Naive thymus-derived CD4-positive, alpha-beta T cell (primary cell): Measurements from ENCODE around the gene WNT7B. TPM values are rescaled to one million over a fixed set of nuclear protein-coding genes. Genes with fewer than 3 reads are reported as not detected.
A peak's percentile ranks its signal among the peaks of the same experiment; 100 is the strongest.

Experiments used
- ATAC-seq: fragments of 150-1000 bp; cut with Tn5 transposase; 2 replicates; pipeline ENCODE4 v1.10.0; 2021; ENCODE audit warnings: mild to moderate bottlenecking, moderate library complexity
- CTCF ChIA-PET: fragments of 350-600 bp; sonication (Branson Sonifier 250); formaldehyde crosslinking; loops from one replicate; lab custom pipeline; 2021; ENCODE audit warnings: antibody characterized with exemption; lab: Charles Lee
- POLR2A ChIA-PET: fragments of 350-600 bp; sonication (Branson Sonifier 250); formaldehyde crosslinking; loops from one replicate; lab custom pipeline; 2021; ENCODE audit warnings: antibody characterized with exemption, inconsistent platforms; lab: Charles Lee
- DNase-seq, 9 donors: peaks; one replicate each; pipeline versions ENCODE4 v3.0.0 to v3.0.0-alpha.2; 2020 to 2022; ENCODE audit warnings: mixed read lengths in 1 of 9
- H3K27ac ChIP-seq: one replicate; pipeline ENCODE4 v1.7.0; 2013; ENCODE audit warnings: mild to moderate bottlenecking, low read depth, low read length, moderate library complexity
- H3K27me3 ChIP-seq, 2 donors: one replicate each; pipeline ENCODE4 v1.7.0; 2013; ENCODE audit warnings: low read length in 2 of 2, mild to moderate bottlenecking in 2 of 2, moderate library complexity in 2 of 2; ENCODE audit not compliant: control insufficient read depth in 2 of 2, insufficient read depth in 2 of 2
- H3K36me3 ChIP-seq, 3 experiments: 1 replicate in 2 of 3; 2 replicates in 1 of 3; pipeline ENCODE4 v1.7.0; 2013; ENCODE audit warnings: low read length in 3 of 3, mild to moderate bottlenecking in 3 of 3, moderate library complexity in 1 of 3; ENCODE audit not compliant: insufficient read depth in 3 of 3, control insufficient read depth in 2 of 3
- H3K4me1 ChIP-seq, 2 donors: one replicate each; pipeline ENCODE4 v1.7.0; 2013; ENCODE audit warnings: low read length in 2 of 2, mild to moderate bottlenecking in 2 of 2, moderate library complexity in 1 of 2; ENCODE audit not compliant: control insufficient read depth in 2 of 2, insufficient read depth in 2 of 2
- H3K4me3 ChIP-seq: 2 replicates; pipeline ENCODE4 v1.7.0; 2013; ENCODE audit warnings: mild to moderate bottlenecking, low read length
- H3K9me3 ChIP-seq, 3 experiments: 1 replicate in 2 of 3; 2 replicates in 1 of 3; pipeline ENCODE4 v1.7.0; 2013; ENCODE audit warnings: low read length in 3 of 3; ENCODE audit not compliant: control insufficient read depth in 2 of 3
- H3K27ac Mint-ChIP-seq, 9 donors: one replicate each; pipeline ENCODE4 v1.8.0; 2020 to 2022; ENCODE audit warnings: mixed read lengths in 9 of 9, mild to moderate bottlenecking in 8 of 9, moderate library complexity in 5 of 9, inconsistent platforms in 2 of 9
- H3K27me3 Mint-ChIP-seq, 5 donors: one replicate each; pipeline ENCODE4 v1.8.0; 2021 to 2022; ENCODE audit warnings: mixed read lengths in 5 of 5, mild to moderate bottlenecking in 1 of 5
- H3K36me3 Mint-ChIP-seq, 5 donors: one replicate each; pipeline ENCODE4 v1.8.0; 2020 to 2022; ENCODE audit warnings: mixed read lengths in 5 of 5, mild to moderate bottlenecking in 3 of 5, inconsistent platforms in 1 of 5
- H3K4me1 Mint-ChIP-seq, 7 donors: one replicate each; pipeline ENCODE4 v1.8.0; 2020 to 2022; ENCODE audit warnings: mixed read lengths in 7 of 7, mild to moderate bottlenecking in 3 of 7, inconsistent platforms in 1 of 7
- H3K4me3 Mint-ChIP-seq, 10 donors: one replicate each; pipeline ENCODE4 v1.8.0; 2020 to 2022; ENCODE audit warnings: mild to moderate bottlenecking in 10 of 10, mixed read lengths in 10 of 10, moderate library complexity in 6 of 10, inconsistent platforms in 2 of 10
- H3K9me3 Mint-ChIP-seq, 11 donors: one replicate each; pipeline ENCODE4 v1.8.0; 2020 to 2022; ENCODE audit warnings: mixed read lengths in 11 of 11, mild to moderate bottlenecking in 4 of 11, inconsistent platforms in 1 of 11, moderate library complexity in 1 of 11
- intact Hi-C, 2 donors: fragments of 100-400 bp; cut with micrococcal nuclease; formaldehyde crosslinking; loops; one replicate each; pipeline ENCODE4 v1.15.1; 2023
- polyA plus RNA-seq, 2 donors: library from polyadenylated mRNA; unstranded; fragments of 300-500 nt; fragmentation: Illumina TruSeq; gene quantifications; one replicate each; pipeline ENCODE4 v1.2.3, GENCODE V29; 2021
- total RNA-seq, 6 experiments: library from RNA in 5 of 6; stranded (reverse) in 5 of 6; gene quantifications; 1 replicate in 5 of 6; 2 replicates in 1 of 6; pipeline ENCODE4 v1.2.3 and lab custom pipeline; 2021 to 2026

WNT7B gene
- total and polyA plus RNA-seq, 7 experiments from 2014 or later: not detected

- ChIA-PET POLR2A (no interaction called here), CTCF (interaction anchor here (5.2 to 5.8 kb wide), 2 partner anchors 27 to 107 kb away, joined by 39 to 112 read pairs; no protein-coding TSS in a partner anchor)
- H3K36me3 ChIP-seq: no peaks in the 10 kb centered on the region
- H3K4me1 ChIP-seq: peaks cover 7 to 10% of the 10 kb centered on the region in 2 donors
- no peak for DNase-seq
- Mint-ChIP-seq H3K27me3 (peaks cover 0 to 1% (median 0%) of the 10 kb centered on the region in 5 donors), H3K4me1 (peaks cover 0 to 15% (median 4%) of the 10 kb centered on the region in 7 donors), H3K4me3 (no peak overlapping the region), H3K9me3 (peaks cover 0 to 12% (median 4%) of the 10 kb centered on the region in 11 donors), H3K36me3 (peaks cover 0 to 2% (median 0%) of the 10 kb centered on the region in 5 donors), H3K27ac (no peak overlapping the region)
- peaks cover 0 to 3% of the 10 kb centered on the region in 2 donors for H3K27me3 ChIP-seq
- intact Hi-C loops: loop anchor here (5.0 kb wide), 3 partner anchors 43 to 303 kb away; partner anchors contain the start of gene CDPF1 (in 1 of the 2)
- H3K9me3 ChIP-seq: peaks cover 0 to 14% (median 0%) of the 10 kb centered on the region in 3 experiments
- H3K4me3 ChIP-seq: no peak overlapping the region
- H3K27ac ChIP-seq: no peak overlapping the region
- no peak for ATAC-seq
These were observed 32.8 kb upstream of the WNT7B start for GRCh38 chr22:46009730-46010129.

DNA sequence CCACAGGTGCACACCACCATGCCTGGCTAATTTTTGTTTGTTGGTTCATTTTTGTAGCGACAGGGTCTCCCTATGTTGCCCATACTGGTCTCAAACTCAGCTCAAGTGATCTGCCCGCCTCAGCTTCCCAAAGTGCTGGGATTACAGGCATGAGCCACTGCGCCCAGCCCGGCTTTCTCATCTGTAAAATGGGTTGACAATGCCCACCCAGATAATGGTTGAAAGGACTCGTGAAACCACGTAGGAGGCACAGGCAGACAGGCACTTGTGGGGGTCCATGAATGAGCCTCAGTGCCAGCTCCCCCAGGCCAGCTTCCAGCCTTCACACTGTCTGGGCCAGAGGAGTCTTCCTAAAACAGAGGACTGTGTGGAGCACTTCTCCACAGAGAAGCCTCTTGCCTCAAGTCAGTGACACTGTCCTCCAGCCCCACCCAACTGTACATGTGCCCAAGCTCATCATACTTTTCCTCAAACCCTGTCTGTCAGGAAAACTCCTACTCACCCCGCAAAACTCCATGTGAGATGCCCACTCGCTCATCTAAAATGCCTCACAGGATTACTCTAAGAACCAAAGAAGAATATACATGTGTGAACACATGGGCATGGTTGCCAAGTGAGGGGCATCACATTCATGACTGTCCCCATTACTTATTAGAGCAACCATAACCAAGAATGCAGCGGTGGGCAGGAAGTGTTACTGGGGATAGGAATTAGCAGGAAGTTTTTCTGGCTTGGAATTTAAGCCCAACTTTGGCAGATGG is 32.1 kb upstream of the WNT7B start:
- Histone ChIP-seq H3K9me3 (peaks cover 0 to 14% (median 0%) of the 10 kb centered on the region in 3 experiments), H3K4me3 (no peak overlapping the region), H3K4me1 (peaks cover 7 to 10% of the 10 kb centered on the region in 2 donors), H3K36me3 (no peaks in the 10 kb centered on the region), H3K27ac (no peak overlapping the region), H3K27me3 (peaks cover 0 to 3% of the 10 kb centered on the region in 2 donors)
- peaks cover 0 to 1% (median 0%) of the 10 kb centered on the region in 5 donors for H3K27me3 Mint-ChIP-seq
- peaks cover 0 to 16% (median 8%) of the 10 kb centered on the region in 7 donors for H3K4me1 Mint-ChIP-seq
- H3K4me3 Mint-ChIP-seq: no peak overlapping the region
- ChIA-PET CTCF (interaction anchor here (1.2 to 5.2 kb wide), 3 partner anchors 27 to 261 kb away, joined by 3 to 112 read pairs (median 76); no protein-coding TSS in a partner anchor), POLR2A (interaction anchor here (0.8 kb wide), 1 partner anchor 108 kb away, joined by 4 read pairs; no protein-coding TSS in a partner anchor)
- peaks cover 0 to 12% (median 4%) of the 10 kb centered on the region in 11 donors for H3K9me3 Mint-ChIP-seq
- peaks cover 0 to 2% (median 0%) of the 10 kb centered on the region in 5 donors for H3K36me3 Mint-ChIP-seq
- H3K27ac Mint-ChIP-seq: no peak overlapping the region
- no peak for ATAC-seq
- DNase-seq: no peak
- intact Hi-C loops: loop anchor here in 1 of 2 donors (5.0 kb wide), 1 partner anchor 303 kb away; no protein-coding TSS in a partner anchor

DNA sequence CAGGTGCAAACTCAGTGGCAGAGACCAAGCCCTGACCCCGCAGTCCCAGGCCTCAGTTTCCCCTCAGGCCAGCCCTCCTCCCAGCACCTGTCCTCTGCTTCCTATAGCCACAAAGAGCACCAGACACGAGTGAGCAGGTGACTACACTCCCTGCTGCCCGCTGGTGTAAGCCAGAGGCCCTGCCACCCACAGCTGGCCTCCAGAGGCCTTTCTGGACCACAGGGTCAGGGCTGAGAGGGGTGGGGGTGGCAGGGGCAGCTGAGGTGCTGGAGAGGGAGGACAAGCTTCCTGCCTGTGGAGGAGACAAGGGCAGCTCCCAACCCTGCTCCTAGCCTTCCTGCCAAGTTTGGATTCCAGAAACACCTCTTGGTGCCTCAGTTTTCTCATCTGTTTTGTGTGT is 31.3 kb upstream of the WNT7B start:
- Mint-ChIP-seq H3K9me3 (peaks cover 0 to 12% (median 4%) of the 10 kb centered on the region in 11 donors), H3K4me1 (peaks cover 0 to 15% (median 7%) of the 10 kb centered on the region in 7 donors), H3K27me3 (peaks cover 0 to 1% (median 0%) of the 10 kb centered on the region in 5 donors), H3K4me3 (no peak overlapping the region), H3K36me3 (peaks cover 0 to 2% (median 0%) of the 10 kb centered on the region in 5 donors), H3K27ac (no peak overlapping the region)
- Histone ChIP-seq H3K4me3 (no peak overlapping the region), H3K36me3 (no peaks in the 10 kb centered on the region), H3K27me3 (peaks cover 0 to 3% of the 10 kb centered on the region in 2 donors), H3K27ac (no peak overlapping the region), H3K9me3 (peaks cover 0 to 14% (median 0%) of the 10 kb centered on the region in 3 experiments), H3K4me1 (peaks cover 7 to 9% of the 10 kb centered on the region in 2 donors)
- CTCF ChIA-PET: interaction anchor here (1.2 to 5.2 kb wide), 3 partner anchors 27 to 262 kb away, joined by 3 to 112 read pairs (median 76); no protein-coding TSS in a partner anchor
- no peak for DNase-seq
- intact Hi-C loops: loop anchor here in 1 of 2 donors (5.0 kb wide), 1 partner anchor 304 kb away; no protein-coding TSS in a partner anchor
- no peak for ATAC-seq
- POLR2A ChIA-PET: interaction anchor here (0.8 kb wide), 1 partner anchor 109 kb away, joined by 4 read pairs; no protein-coding TSS in a partner anchor

GRCh38 chr22:46007848-46008261 is 30.9 kb upstream of the WNT7B start:
- peaks cover 0 to 1% (median 0%) of the 10 kb centered on the region in 5 donors for H3K27me3 Mint-ChIP-seq
- intact Hi-C loops: loop anchor here in 1 of 2 donors (5.0 kb wide), 1 partner anchor 304 kb away; no protein-coding TSS in a partner anchor
- H3K36me3 Mint-ChIP-seq: peaks cover 0 to 2% (median 0%) of the 10 kb centered on the region in 5 donors
- Histone ChIP-seq H3K4me3 (no peak overlapping the region), H3K27me3 (peaks cover 0 to 3% of the 10 kb centered on the region in 2 donors), H3K4me1 (peaks cover 4 to 5% of the 10 kb centered on the region in 2 donors), H3K27ac (no peak overlapping the region), H3K9me3 (peaks cover 0 to 14% (median 0%) of the 10 kb centered on the region in 3 experiments), H3K36me3 (no peaks in the 10 kb centered on the region)
- ATAC-seq: no peak
- no peak overlapping the region for H3K27ac Mint-ChIP-seq
- H3K9me3 Mint-ChIP-seq: peaks cover 0 to 12% (median 4%) of the 10 kb centered on the region in 11 donors
- H3K4me3 Mint-ChIP-seq: no peak overlapping the region
- CTCF ChIA-PET: interaction anchor here (1.2 to 5.2 kb wide), 3 partner anchors 28 to 262 kb away, joined by 3 to 112 read pairs (median 76); no protein-coding TSS in a partner anchor
- H3K4me1 Mint-ChIP-seq: peaks cover 0 to 12% (median 4%) of the 10 kb centered on the region in 7 donors
- no peak for DNase-seq
- POLR2A ChIA-PET: no interaction called here

- Histone ChIP-seq H3K27me3 (peaks cover 0 to 3% of the 10 kb centered on the region in 2 donors), H3K27ac (no peak overlapping the region), H3K36me3 (no peaks in the 10 kb centered on the region), H3K4me1 (peaks cover 4 to 5% of the 10 kb centered on the region in 2 donors), H3K9me3 (peaks cover 0 to 14% (median 0%) of the 10 kb centered on the region in 3 experiments), H3K4me3 (no peak overlapping the region)
- ChIA-PET CTCF (interaction anchor here (0.5 to 5.2 kb wide), 15 partner anchors 8 to 329 kb away, joined by 3 to 112 read pairs (median 5); partner anchors contain the start of gene TRMU), POLR2A (interaction anchor here (0.7 to 1.5 kb wide), 4 partner anchors 29 to 109 kb away, joined by 3 to 24 read pairs (median 4); no protein-coding TSS in a partner anchor)
- no peak overlapping the region for H3K4me3 Mint-ChIP-seq
- peaks cover 0 to 1% (median 0%) of the 10 kb centered on the region in 5 donors for H3K27me3 Mint-ChIP-seq
- peaks cover 0 to 2% (median 0%) of the 10 kb centered on the region in 5 donors for H3K36me3 Mint-ChIP-seq
- intact Hi-C loops: loop anchor here in 1 of 2 donors (5.0 kb wide), 1 partner anchor 305 kb away; no protein-coding TSS in a partner anchor
- DNase-seq (no peak), ATAC-seq (peak; percentile 66)
- H3K9me3 Mint-ChIP-seq: peaks cover 0 to 12% (median 4%) of the 10 kb centered on the region in 11 donors
- peaks cover 0 to 12% (median 4%) of the 10 kb centered on the region in 7 donors for H3K4me1 Mint-ChIP-seq
- H3K27ac Mint-ChIP-seq: no peak overlapping the region
These were observed 30.3 kb upstream of the WNT7B start for GRCh38 chr22:46007003-46007847.
